RKO (cell line): ENCODE results near the gene AIG1.
"Not testable (repeated sequence)": the region's sequence is repeated elsewhere in the genome, so short reads cannot be mapped to it uniquely, and the experiment has no call there.

ENCODE experiments used
- DNase-seq: peaks from one replicate; pipeline ENCODE4 v3.0.0-alpha.2; 2016; ENCODE audit warnings: low spot score

AIG1 gene

GRCh38 chr6:143233554-143234285 is 173.0 kb downstream of the AIG1 start:
- no peak for DNase-seq

- DNase-seq, result peak; percentile 41
Measured at GRCh38 chr6:143234734-143235133, 174.0 kb downstream of the AIG1 start.

GRCh38 chr6:143236151-143236798 is 175.6 kb downstream of the AIG1 start:
- no peak for DNase-seq

- DNase-seq, result no peak
Measured at GRCh38 chr6:143238306-143238705, 177.6 kb downstream of the AIG1 start.

GRCh38 chr6:143241111-143241510 is 180.4 kb downstream of the AIG1 start:
- DNase-seq, result no peak

GRCh38 chr6:143241911-143242310 is 181.2 kb downstream of the AIG1 start:
- DNase-seq, result no peak

GRCh38 chr6:143243786-143244185 is 183.1 kb downstream of the AIG1 start:
- no peak for DNase-seq

- DNase-seq, result no peak
Measured at GRCh38 chr6:143245656-143246055, 185.0 kb downstream of the AIG1 start.

- not testable (repeated sequence) for DNase-seq
Measured at GRCh38 chr6:143246166-143246775, 185.6 kb downstream of the AIG1 start.

- DNase-seq, result no peak
Measured at GRCh38 chr6:143247586-143247985, 186.9 kb downstream of the AIG1 start.

- no peak for DNase-seq
Measured at GRCh38 chr6:143248359-143248758, 187.7 kb downstream of the AIG1 start.

- no peak for DNase-seq
Measured at GRCh38 chr6:143251288-143251687, 190.6 kb downstream of the AIG1 start.

- no peak for DNase-seq
Measured at GRCh38 chr6:143252961-143253360, 192.3 kb downstream of the AIG1 start.

GRCh38 chr6:143253586-143253985 is 192.9 kb downstream of the AIG1 start:
- no peak for DNase-seq

- no peak for DNase-seq
Measured at GRCh38 chr6:143258945-143259344, 198.3 kb downstream of the AIG1 start.

- no peak for DNase-seq
Measured at GRCh38 chr6:143260857-143261256, 200.2 kb downstream of the AIG1 start.

GRCh38 chr6:143261899-143262436 is 201.3 kb downstream of the AIG1 start:
- no peak for DNase-seq

GRCh38 chr6:143262859-143263258 is 202.2 kb downstream of the AIG1 start:
- no peak for DNase-seq

GRCh38 chr6:143264379-143264778 is 203.7 kb downstream of the AIG1 start:
- no peak for DNase-seq

- DNase-seq, result no peak
Measured at GRCh38 chr6:143264986-143265764, 204.5 kb downstream of the AIG1 start.

GRCh38 chr6:143267760-143268159 is 207.1 kb downstream of the AIG1 start:
- DNase-seq, result no peak

GRCh38 chr6:143268439-143268838 is 207.8 kb downstream of the AIG1 start:
- no peak for DNase-seq
